WTC11 (cell line): Measurements from ENCODE around the gene LAMA3. TPM values are rescaled to one million over a fixed set of nuclear protein-coding genes. Genes with fewer than 3 reads are reported as not detected.
A peak's percentile ranks its signal among the peaks of the same experiment; 100 is the strongest.

Experiments used
- ATAC-seq: fragments of 200-7000 bp; cut with Tn5 transposase; 2 replicates; pipeline ENCODE4 v1.10.0; 2021; ENCODE audit warnings: mild to moderate bottlenecking, moderate library complexity
- CTCF ChIA-PET: fragments of 300-600 bp; sonication (Branson Sonifier 250); formaldehyde crosslinking; loops from one replicate; lab custom pipeline; 2021; ENCODE audit warnings: antibody characterized with exemption; lab: Charles Lee
- POLR2A ChIA-PET: fragments of 350-600 bp; sonication (Branson Sonifier 250); formaldehyde crosslinking; loops from one replicate; lab custom pipeline; 2021; ENCODE audit warnings: antibody characterized with exemption; lab: Charles Lee
- DNase-seq: peaks from one replicate; pipeline ENCODE4 v3.0.0; 2021; ENCODE audit warnings: low spot score
- H3K27ac Mint-ChIP-seq: 2 replicates; pipeline ENCODE4 v1.8.0; 2021; ENCODE audit warnings: mixed read lengths
- H3K27me3 Mint-ChIP-seq: 2 replicates; pipeline ENCODE4 v1.8.0; 2021; ENCODE audit warnings: low read depth, mild to moderate bottlenecking, moderate library complexity, mixed read lengths
- H3K36me3 Mint-ChIP-seq: 2 replicates; pipeline ENCODE4 v1.8.0; 2021; ENCODE audit warnings: mixed read lengths
- H3K4me1 Mint-ChIP-seq: 2 replicates; pipeline ENCODE4 v1.8.0; 2022; ENCODE audit warnings: mixed read lengths
- H3K4me3 Mint-ChIP-seq: 2 replicates; pipeline ENCODE4 v1.8.0; 2021; ENCODE audit warnings: mild to moderate bottlenecking, moderate library complexity, mixed read lengths
- H3K9me3 Mint-ChIP-seq: 2 replicates; pipeline ENCODE4 v1.8.0; 2021; ENCODE audit warnings: mixed read lengths
- ARID4B ChIP-seq: sonication (generic); formaldehyde crosslinking; IDR thresholded peaks from 2 replicates; pipeline ENCODE4 v1.8.0; 2023; ENCODE audit warnings: missing genetic modification reagents, mild to moderate bottlenecking, borderline replicate concordance
- ATF1 ChIP-seq: sonication (generic); formaldehyde crosslinking; IDR thresholded peaks from 2 replicates; pipeline ENCODE4 v1.8.1; 2023; ENCODE audit warnings: mild to moderate bottlenecking, moderate library complexity, missing genetic modification reagents
- CBFB ChIP-seq: sonication (generic); formaldehyde crosslinking; IDR thresholded peaks from 2 replicates; pipeline ENCODE4 v1.8.1; 2022; ENCODE audit warnings: mild to moderate bottlenecking, low read depth, missing genetic modification reagents
- CDX4 ChIP-seq: fragments of 250-450 bp; sonication (Bioruptor Pico); IDR thresholded peaks from 2 replicates; pipeline ENCODE4 v1.9.0; 2021; ENCODE audit warnings: moderate library complexity, mild to moderate bottlenecking, inconsistent platforms, borderline replicate concordance
- ELF4 ChIP-seq: sonication (generic); formaldehyde crosslinking; IDR thresholded peaks from 2 replicates; pipeline ENCODE4 v1.8.1; 2022; ENCODE audit warnings: low read depth, mild to moderate bottlenecking, moderate library complexity, missing genetic modification reagents
- FOXP1 ChIP-seq: sonication (generic); formaldehyde crosslinking; IDR thresholded peaks from 2 replicates; pipeline ENCODE4 v1.8.0; 2022; ENCODE audit warnings: missing genetic modification reagents, mild to moderate bottlenecking, moderate library complexity, borderline replicate concordance
- GRHL2 ChIP-seq: fragments of 250-450 bp; sonication (Bioruptor Pico); IDR thresholded peaks from 2 replicates; pipeline ENCODE4 v1.8.0; 2022; ENCODE audit warnings: mild to moderate bottlenecking, moderate library complexity; ENCODE audit not compliant: insufficient replicate concordance, severe bottlenecking
- HMGA2 ChIP-seq: fragments of 250-450 bp; sonication (Bioruptor Pico); IDR thresholded peaks from 2 replicates; pipeline ENCODE4 v1.4.0; 2021; ENCODE audit warnings: mild to moderate bottlenecking, moderate library complexity
- IRF2 ChIP-seq: sonication (generic); formaldehyde crosslinking; IDR thresholded peaks from 2 replicates; pipeline ENCODE4 v1.8.0; 2022; ENCODE audit warnings: low read depth, missing genetic modification reagents, borderline replicate concordance
- JUN ChIP-seq: sonication (generic); formaldehyde crosslinking; IDR thresholded peaks from 2 replicates; pipeline ENCODE4 v1.8.0; 2023; ENCODE audit warnings: mild to moderate bottlenecking, missing genetic modification reagents
- MXD4 ChIP-seq: fragments of 250-450 bp; sonication (Bioruptor Pico); IDR thresholded peaks from 2 replicates; pipeline ENCODE4 v1.8.0; 2021; ENCODE audit warnings: mild to moderate bottlenecking, moderate library complexity, borderline replicate concordance
- NFATC4 ChIP-seq: fragments of 250-450 bp; sonication (Bioruptor Pico); IDR thresholded peaks from 2 replicates; pipeline ENCODE4 v1.9.0; 2021; ENCODE audit warnings: mild to moderate bottlenecking
- NR2C2 ChIP-seq: sonication (generic); formaldehyde crosslinking; IDR thresholded peaks from 2 replicates; pipeline ENCODE4 v1.8.0; 2022; ENCODE audit warnings: mild to moderate bottlenecking, missing genetic modification reagents
- NR3C1 ChIP-seq: sonication (generic); formaldehyde crosslinking; conservative IDR thresholded peaks from 2 replicates; pipeline ENCODE4 v1.8.1; 2023; ENCODE audit warnings: low read depth, mild to moderate bottlenecking, missing genetic modification reagents
- STAT6 ChIP-seq: sonication (generic); formaldehyde crosslinking; conservative IDR thresholded peaks from 2 replicates; pipeline ENCODE4 v1.8.1; 2023; ENCODE audit warnings: mild to moderate bottlenecking, low read depth, missing genetic modification reagents, moderate library complexity
- TP53 ChIP-seq: sonication (generic); formaldehyde crosslinking; IDR thresholded peaks from 2 replicates; pipeline ENCODE4 v1.8.1; 2023; ENCODE audit warnings: mild to moderate bottlenecking, missing genetic modification reagents
- ZNF138 ChIP-seq: sonication (generic); formaldehyde crosslinking; conservative IDR thresholded peaks from 2 replicates; pipeline ENCODE4 v1.8.1; 2022; ENCODE audit warnings: mild to moderate bottlenecking, moderate library complexity, missing genetic modification reagents
- ZNF671 ChIP-seq: fragments of 250-450 bp; sonication (Bioruptor Pico); IDR thresholded peaks from 2 replicates; pipeline ENCODE4 v1.8.0; 2021; ENCODE audit warnings: mild to moderate bottlenecking
- total RNA-seq: library from RNA; stranded (reverse); gene quantifications from 3 replicates; pipeline ENCODE4 v1.2.3, GENCODE V29; 2021
- TF ChIP-seq, protein P1 (sequence below): sonication (generic); formaldehyde crosslinking; IDR thresholded peaks from 2 replicates; pipeline ENCODE4 v1.8.1; 2023; ENCODE audit warnings: mild to moderate bottlenecking, missing genetic modification reagents
- TF ChIP-seq, protein P2 (sequence below): sonication (generic); formaldehyde crosslinking; IDR thresholded peaks from 2 replicates; pipeline ENCODE4 v1.8.0; 2022; ENCODE audit warnings: missing genetic modification reagents
- TF ChIP-seq, protein P3 (sequence below): fragments of 250-450 bp; sonication (Bioruptor Pico); IDR thresholded peaks from 2 replicates; pipeline ENCODE4 v1.9.0; 2021; ENCODE audit warnings: mild to moderate bottlenecking

Gene LAMA3
- total RNA-seq, 1 experiment from 2014 or later, result 0.83 TPM

DNA sequence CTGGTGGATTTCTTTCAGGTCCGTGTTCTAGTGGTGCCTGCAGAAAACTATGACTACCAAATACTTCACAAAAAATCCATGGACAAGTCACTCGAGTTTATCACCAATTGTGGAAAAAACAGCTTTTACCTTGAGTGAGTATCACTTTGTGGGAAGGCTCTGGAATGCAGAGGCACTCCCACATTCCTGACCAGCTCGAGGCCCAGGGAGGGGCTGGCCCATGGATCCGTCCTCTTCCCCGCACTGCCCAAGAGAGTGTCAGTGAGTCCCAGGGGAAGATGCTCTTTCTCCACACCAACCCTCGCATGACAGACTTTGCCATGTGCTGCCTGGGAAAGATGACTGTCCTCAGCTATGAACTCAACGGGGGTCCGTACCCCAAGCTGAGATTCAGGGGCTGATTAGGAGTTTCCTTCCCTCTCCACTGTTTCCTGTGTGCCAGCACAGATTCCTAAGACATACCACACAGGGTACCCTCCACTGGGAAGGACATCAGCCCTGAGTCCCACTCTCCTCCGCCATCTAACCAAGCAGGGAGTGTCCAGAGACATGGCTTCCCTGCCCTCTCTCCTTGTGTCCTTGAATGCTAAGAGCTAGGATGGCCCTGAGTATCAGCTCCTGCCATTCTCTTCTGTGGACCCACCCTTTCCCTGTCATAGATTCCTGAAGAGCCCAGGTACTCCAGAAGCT lies 155.9 kb downstream of the LAMA3 start:
- Mint-ChIP-seq H3K4me3 (no peak overlapping the region), H3K9me3 (no peaks in the 10 kb centered on the region), H3K27ac (no peak overlapping the region), H3K4me1 (peaks cover 32% of the 10 kb centered on the region), H3K36me3 (no peaks in the 10 kb centered on the region), H3K27me3 (no peaks in the 10 kb centered on the region)
- DNase-seq (peak; percentile 55), ATAC-seq (peak; percentile 87)
- ChIA-PET POLR2A (no interaction called here), CTCF (interaction anchor here (0.5 to 0.9 kb wide), 2 partner anchors 59 to 77 kb away, joined by 3 read pairs; no protein-coding TSS in a partner anchor)
- TF ChIP-seq IRF2 (no peak), NFATC4 (CRISPR knock-in tag) (no peak)

DNA sequence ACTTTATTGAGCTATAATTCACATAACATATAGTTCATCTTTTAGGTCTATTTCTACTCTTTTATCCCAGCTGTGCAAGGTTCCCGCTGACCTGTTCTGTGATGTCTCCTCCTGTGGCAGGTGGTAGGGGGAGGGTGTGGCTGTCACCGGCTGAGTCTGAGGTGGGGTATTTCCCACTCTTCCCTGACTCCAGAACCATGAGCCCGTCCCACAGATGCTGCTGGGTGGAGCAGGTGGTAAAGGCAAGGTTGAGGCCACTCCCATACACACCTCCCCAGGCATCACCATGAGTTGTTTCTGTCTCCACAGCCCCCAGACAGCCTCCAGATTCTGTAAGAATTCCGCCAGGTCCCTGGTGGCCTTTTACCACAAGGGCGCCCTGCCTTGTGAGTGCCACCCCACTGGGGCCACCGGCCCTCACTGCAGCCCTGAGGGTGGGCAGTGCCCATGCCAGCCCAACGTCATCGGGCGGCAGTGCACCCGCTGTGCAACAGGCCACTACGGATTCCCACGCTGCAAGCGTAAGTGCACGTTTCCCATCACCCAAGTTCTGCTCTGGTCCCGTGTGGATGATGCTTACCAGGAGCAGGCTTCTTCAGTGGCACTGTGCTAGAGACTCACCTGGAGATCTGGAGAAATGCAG lies 156.9 kb downstream of the LAMA3 start:
- Mint-ChIP-seq H3K27me3 (no peaks in the 10 kb centered on the region), H3K36me3 (no peaks in the 10 kb centered on the region), H3K27ac (no peak overlapping the region), H3K4me3 (no peak overlapping the region), H3K4me1 (peaks cover 32% of the 10 kb centered on the region), H3K9me3 (no peaks in the 10 kb centered on the region)
- no peak for DNase-seq
- no peak for ATAC-seq
- ChIA-PET POLR2A (no interaction called here), CTCF (no interaction called here)
- TF ChIP-seq ELF4 (no peak), STAT6 (CRISPR knock-in tag) (no peak), NFATC4 (CRISPR knock-in tag) (no peak), TP53 (CRISPR knock-in tag) (no peak), ZNF138 (no peak), JUN (no peak), GRHL2 (CRISPR knock-in tag) (no peak), FOXP1 (no peak), NR3C1 (CRISPR knock-in tag) (no peak), CDX4 (CRISPR knock-in tag) (no peak), ATF1 (CRISPR knock-in tag) (no peak), CBFB (CRISPR knock-in tag) (no peak), MXD4 (CRISPR knock-in tag) (no peak), HMGA2 (CRISPR knock-in tag) (no peak), ARID4B (CRISPR knock-in tag) (no peak), ZNF671 (CRISPR knock-in tag) (no peak), NR2C2 (no peak)
- TF ChIP-seq, protein P1, sequence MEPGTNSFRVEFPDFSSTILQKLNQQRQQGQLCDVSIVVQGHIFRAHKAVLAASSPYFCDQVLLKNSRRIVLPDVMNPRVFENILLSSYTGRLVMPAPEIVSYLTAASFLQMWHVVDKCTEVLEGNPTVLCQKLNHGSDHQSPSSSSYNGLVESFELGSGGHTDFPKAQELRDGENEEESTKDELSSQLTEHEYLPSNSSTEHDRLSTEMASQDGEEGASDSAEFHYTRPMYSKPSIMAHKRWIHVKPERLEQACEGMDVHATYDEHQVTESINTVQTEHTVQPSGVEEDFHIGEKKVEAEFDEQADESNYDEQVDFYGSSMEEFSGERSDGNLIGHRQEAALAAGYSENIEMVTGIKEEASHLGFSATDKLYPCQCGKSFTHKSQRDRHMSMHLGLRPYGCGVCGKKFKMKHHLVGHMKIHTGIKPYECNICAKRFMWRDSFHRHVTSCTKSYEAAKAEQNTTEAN (CRISPR knock-in tag), result no peak
- TF ChIP-seq, protein P2, sequence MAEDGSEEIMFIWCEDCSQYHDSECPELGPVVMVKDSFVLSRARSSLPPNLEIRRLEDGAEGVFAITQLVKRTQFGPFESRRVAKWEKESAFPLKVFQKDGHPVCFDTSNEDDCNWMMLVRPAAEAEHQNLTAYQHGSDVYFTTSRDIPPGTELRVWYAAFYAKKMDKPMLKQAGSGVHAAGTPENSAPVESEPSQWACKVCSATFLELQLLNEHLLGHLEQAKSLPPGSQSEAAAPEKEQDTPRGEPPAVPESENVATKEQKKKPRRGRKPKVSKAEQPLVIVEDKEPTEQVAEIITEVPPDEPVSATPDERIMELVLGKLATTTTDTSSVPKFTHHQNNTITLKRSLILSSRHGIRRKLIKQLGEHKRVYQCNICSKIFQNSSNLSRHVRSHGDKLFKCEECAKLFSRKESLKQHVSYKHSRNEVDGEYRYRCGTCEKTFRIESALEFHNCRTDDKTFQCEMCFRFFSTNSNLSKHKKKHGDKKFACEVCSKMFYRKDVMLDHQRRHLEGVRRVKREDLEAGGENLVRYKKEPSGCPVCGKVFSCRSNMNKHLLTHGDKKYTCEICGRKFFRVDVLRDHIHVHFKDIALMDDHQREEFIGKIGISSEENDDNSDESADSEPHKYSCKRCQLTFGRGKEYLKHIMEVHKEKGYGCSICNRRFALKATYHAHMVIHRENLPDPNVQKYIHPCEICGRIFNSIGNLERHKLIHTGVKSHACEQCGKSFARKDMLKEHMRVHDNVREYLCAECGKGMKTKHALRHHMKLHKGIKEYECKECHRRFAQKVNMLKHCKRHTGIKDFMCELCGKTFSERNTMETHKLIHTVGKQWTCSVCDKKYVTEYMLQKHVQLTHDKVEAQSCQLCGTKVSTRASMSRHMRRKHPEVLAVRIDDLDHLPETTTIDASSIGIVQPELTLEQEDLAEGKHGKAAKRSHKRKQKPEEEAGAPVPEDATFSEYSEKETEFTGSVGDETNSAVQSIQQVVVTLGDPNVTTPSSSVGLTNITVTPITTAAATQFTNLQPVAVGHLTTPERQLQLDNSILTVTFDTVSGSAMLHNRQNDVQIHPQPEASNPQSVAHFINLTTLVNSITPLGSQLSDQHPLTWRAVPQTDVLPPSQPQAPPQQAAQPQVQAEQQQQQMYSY (CRISPR knock-in tag), result no peak
- TF ChIP-seq, protein P3, sequence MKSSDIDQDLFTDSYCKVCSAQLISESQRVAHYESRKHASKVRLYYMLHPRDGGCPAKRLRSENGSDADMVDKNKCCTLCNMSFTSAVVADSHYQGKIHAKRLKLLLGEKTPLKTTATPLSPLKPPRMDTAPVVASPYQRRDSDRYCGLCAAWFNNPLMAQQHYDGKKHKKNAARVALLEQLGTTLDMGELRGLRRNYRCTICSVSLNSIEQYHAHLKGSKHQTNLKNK, result no peak
